Right renal pelvis (tissue), 4 donors: ENCODE results near the gene STUM. TPM values are rescaled to one million over a fixed set of nuclear protein-coding genes. Genes with fewer than 3 reads are reported as not detected.
"Not testable (repeated sequence)": the region's sequence is repeated elsewhere in the genome, so short reads cannot be mapped to it uniquely, and the experiment has no call there.

Experiments
- DNase-seq, 4 donors: peaks; one replicate each; pipeline ENCODE4 v3.0.0-alpha.2; 2013; ENCODE audit warnings: low read depth in 4 of 4, low spot score in 3 of 4, missing footprints in 1 of 4
- polyA plus RNA-seq, 4 donors: library from polyadenylated mRNA; unstranded; fragments of 120-200 nt; gene quantifications; one replicate each; pipeline ENCODE4 v1.2.1, GENCODE V29; 2013; ENCODE audit not compliant: insufficient read length in 4 of 4

Gene STUM, protein sequence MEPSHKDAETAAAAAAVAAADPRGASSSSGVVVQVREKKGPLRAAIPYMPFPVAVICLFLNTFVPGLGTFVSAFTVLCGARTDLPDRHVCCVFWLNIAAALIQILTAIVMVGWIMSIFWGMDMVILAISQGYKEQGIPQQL
- 1 to 10 TPM in 3 of 4 donors, under 1 TPM in 1; 0.93 to 1.9 (median 1.2) TPM for polyA plus RNA-seq

DNA sequence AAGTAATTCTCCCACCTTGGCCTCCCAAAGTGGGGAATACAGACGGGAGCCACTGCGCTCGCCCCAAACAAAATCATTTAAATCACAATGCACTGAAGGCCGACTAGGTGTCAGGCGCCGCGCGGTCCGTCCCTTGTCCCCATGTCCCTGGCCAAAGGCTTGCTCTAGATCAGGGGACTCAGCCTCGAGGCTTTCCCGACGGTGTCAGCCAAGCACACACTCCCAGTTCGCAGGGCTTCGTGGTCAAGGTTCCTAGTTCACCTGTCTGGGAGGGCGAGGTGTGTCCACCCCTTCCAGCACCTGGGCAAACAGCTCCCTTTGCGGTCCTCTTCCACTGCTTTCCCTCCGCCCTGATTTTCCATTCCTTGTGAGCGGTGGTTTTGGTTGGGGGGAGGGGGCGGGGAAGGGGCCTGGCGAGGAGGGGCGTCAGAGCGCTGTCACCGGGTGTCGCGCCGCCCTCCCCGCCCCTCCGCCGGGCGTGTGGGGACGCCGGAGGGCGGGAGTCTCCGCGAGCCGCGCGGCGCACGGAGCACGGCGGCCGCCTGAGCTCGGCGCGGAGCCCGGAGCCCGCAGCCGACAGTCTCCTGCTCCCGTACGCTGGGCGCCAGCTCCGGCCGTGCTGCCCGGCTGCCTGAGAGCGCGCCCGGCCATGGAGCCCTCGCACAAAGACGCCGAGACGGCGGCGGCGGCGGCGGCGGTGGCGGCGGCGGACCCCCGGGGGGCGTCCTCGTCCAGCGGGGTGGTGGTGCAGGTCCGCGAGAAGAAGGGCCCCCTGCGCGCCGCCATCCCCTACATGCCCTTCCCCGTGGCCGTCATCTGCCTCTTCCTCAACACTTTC is at the start of gene STUM:
STUM (plus strand) TSS at position 509 of the 838 bp plus-strand sequence; CDS start at position 650, 141 bp downstream.
- no peak for DNase-seq

DNA sequence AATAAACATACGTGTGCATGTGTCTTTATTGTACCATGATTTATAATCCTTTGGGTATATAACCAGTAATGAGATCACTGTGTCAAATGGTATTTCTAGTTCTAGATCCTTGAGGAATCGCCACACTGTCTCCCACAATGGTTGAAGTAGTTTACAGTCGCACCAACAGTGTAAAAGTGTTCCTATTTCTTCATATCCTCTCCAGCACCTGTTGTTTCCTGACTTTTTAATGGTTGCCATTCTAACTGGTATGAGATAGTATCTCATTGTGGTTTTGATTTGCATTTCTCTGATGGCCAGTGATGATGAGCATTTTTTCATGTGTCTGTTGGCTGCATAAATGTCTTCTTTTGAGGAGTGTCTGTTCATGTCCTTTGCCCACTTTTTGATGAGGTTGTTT is 48.9 kb upstream of the STUM start:
- DNase-seq = not testable (repeated sequence)

DNA sequence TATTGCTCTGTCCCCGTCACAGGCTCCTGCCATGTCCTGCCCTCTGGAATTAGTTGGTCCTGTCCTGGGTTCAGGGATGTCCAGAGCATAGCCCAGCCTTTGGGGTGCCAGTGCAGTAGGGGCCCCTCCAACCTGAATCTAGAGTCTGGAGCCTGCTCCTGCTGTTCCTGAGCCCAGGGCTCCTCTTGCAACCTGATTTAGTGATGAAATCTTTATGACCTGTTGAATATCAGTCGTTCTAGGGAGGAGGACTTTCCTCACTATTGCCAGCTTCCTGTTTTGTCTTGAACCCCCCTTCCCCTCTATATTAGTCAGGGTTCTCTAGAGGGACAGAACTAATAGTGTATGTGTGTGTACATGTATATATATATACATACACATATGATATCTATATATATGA is 42.5 kb upstream of the STUM start:
- no peak for DNase-seq

DNA sequence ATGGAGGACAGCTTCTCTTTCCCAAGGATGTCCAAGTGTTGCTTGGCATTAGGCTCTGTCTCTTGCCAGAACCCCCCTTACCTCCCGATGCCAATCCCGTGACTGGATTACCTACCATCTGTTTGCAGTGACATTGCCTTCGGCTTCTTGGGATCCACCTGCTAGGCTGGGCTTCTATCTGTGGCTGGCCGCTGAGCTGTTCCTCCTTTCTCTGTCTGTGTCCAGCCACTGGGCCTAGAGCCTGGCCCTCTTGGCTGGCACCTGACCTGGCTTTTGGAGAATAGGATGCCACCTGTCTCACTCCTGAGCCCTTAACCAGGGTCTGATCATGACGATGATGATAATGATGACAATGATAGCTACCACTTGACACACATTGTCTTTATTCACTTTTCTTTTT is 41.6 kb upstream of the STUM start:
- no peak for DNase-seq

DNA sequence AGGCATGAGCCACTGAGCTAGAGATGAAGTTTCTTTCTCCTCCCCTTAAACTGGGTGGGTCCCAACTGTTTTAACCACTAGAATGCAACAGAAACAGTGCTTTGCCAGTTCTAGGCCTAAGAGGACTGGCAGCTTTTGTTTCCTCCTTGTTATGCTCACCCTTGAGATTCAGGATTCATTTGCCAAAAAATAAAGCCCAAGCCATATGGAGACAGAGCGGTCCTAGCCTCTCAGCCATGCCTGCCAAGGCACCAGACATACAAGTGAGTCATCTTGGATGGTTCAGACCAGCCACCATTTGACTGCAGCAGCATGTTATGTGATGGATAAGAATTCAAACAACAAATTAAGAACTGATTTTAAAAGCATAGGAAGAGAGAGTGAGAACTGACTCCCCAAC is 38.1 kb upstream of the STUM start:
- no peak for DNase-seq

DNA sequence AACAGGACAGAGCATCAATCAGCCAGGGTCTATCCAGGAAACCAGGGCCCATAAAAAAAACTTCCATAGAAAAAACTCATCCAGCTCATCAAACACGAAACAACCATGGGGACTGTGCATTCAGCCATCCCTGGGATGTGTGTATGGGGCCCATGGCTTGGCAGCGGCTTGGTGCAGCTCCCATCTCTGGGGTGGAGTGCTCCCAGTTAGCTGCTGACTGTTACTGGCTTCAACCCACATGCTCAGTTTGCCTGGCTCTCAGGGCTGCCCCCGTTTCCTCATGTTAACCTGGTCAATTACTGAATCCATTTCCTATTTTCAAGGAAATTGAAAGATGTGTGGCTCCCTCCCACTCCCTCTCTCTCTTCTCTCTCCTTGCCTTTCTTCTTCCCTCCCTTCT is 37.3 kb upstream of the STUM start:
- no peak for DNase-seq

DNA sequence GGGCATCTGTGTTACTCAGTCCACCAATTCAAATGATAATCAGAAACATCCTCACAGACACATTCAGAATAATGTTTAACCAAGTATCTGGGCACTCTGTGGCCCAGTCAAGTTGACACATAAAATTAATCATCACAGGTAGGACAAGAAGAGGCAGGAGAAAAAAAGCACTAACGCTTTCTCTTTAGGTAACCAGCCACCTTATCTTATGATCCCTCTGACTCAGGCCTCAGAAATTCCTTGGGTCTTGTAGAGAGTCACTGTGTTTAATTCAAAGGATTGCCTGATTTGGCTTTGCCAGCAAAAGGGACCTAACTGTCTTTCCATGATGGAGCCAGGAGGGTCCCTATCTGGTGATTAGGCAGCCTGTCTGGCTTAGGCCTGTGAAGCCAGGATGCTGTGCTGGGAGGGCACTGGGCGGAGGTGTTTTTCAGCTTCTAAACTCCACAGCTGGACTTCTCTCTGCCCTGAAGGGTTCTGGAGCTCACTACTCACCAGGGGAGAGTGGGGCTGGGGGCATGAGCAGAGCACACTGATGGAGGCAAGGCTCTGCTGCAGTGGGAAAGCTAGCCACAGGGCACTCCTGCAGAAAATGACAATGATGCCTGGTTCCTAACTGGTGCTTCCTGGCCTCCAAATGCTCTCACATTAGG is 36.4 kb upstream of the STUM start:
- DNase-seq = no peak

DNA sequence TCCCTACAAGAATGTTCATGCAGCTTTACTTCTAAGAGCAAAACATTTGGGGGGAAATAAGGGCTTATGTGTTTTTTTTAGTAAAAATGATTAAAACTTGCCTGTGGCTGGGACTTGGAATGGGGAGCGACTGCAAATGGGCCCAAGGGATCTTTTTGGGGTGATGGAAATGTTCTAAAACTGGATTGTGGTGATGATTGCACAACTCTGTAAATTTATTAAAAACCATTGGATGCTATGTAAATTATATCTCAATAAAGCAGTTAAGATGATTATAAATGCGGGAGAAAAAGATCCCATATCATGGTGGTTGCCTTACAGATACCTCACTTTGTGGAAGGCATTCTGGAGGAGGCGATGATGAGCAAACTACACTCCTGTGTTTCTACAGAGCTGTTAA is 30.2 kb upstream of the STUM start:
- no peak for DNase-seq

DNA sequence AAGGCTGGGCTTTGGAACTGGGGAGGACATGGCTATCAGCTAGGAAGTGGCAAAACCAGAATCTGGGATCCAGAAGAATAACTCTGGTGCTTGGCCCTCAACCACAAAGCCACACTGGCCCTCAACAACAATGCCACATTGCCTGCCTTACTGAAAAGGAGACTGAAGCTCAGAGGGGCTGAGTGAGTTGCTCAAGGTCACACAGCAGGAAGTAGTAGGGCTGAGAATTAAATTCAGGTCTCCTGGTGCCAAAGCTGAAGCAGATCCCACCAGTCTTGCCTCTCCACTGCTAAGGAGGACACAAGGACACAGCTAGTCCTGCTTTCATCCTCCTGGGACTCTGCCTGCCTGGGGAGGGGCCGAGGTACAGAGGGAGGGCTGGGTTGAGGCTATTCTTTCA is 29.4 kb upstream of the STUM start:
- DNase-seq = no peak

DNA sequence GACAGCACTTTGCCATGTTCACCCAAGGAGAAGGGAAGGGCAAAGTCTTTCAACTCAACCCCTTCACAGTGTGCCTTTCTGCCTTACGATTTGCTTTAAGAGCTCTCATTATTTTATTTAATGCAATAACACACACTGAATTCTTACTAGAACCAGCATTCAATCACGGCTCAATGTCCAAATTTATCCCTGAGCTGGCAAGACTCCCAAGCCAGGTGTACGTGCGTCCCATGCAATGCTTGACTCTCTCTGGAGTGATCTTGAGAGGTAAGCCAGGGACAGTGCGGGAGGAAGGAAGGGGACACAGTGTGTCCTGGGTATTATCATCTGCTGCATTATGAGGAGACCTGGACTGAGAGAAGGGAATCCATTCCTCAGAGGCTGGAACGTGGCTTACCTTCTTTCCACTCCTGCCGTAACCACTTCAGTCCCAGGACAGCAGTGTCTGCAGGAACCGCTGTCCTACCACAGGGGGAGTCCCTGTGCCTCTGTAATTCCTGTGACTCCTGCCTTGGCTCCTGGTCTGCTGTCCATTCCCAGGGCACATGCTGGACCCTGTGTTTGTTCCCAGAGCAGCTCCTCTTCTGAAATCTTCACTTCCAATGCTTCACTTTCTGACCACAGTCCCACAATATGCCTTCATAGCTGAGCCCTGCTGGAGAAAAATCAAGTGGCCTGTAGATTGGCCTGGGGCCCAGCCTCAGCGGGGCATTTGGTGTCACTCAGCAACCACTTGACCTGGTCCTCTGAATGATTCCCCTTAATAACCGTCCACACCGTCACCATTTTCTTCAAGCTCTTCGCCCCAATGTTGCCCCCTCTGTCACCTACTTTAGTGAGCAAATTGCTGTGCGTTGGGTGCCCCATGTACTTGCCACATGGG is 28.6 kb upstream of the STUM start:
- no peak for DNase-seq

DNA sequence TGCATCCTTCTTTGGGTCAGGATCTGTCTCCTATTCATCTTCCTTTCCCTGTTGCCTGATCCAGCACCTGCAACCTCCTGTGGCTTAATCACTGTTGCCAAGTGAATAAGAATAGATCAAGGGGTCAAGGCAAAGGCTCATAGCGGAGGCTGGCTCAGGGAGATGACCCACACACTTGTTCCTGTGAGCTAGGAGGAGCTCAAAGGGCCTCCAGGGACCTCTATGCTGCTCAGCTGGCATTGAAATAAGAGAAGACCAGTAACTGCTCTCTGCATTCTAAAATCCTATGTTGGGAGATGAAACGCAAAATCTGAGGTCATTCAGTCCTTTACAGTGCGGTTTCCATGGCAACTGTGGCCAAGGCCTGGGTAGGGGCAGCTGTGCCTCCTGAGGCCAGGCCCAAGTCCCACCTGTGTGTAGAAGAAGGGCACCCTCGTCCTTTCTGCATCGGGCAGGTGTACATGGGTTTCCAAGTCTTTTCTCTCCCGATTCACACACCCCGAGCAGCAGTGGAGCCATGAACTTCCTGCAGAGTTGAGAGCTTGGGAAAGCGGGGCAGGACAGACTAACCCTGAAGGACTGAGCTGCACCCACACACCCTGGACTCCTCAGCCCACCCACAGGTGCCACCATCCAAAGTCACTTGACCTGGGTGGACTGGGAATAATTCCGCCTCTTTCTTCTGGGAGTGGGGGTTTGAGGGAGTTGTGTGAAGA is 27.8 kb upstream of the STUM start:
- no peak for DNase-seq

DNA sequence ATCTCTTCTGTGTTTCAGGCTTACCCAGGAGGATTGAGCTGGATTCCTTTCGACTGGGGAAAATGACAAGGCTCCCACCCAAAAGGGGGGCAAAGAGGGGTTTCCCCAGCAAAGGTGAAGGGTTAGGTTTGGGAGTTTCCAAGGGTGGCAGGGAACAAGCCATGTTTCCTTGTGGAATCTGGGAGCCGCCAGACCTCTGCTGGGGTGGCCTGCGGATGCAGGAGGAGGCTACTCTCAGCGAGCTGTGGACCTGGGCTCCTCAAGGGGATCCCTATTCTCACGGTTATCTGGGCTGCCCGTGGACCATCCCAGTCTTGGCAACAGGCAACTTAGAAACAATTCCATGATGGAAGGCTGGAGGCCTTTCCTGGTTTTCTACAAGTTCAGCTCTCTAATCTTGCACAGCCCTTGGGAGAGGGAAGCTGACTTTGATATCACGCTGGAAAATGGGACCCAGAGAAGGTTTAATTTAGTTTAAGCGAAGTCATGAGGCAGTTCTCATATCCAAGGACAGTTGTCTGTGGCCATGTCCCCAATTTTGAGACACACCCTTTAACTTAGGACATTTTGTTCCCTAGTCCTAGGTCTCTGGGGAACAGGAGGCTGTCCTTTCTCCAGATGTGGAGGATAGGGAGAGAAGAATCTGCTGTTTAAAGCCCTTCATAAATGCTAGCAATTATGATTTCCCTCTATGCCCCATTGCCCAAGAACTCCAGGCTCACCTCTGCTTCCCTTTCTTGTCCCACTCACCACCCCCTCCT is 24.7 kb upstream of the STUM start:
- no peak for DNase-seq

DNA sequence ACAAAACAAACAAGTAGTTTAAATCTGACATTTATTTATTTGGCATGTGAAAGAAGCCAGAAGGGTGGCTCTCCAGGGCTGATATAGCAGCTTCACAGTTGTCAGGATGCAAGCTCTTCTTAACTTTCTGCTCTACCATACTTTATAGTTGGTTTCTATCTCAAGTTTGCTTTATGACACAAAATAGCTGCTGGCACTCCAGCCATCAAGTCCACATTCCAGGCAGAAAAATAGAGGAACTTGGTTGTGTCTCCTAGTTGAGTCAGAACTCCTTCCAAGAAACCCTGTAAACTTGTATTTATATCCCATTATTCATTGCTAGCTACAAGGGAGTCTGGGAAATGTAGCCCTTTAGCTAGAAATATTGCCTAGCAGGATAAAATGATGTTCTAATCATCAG is 24.0 kb upstream of the STUM start:
- no peak for DNase-seq

DNA sequence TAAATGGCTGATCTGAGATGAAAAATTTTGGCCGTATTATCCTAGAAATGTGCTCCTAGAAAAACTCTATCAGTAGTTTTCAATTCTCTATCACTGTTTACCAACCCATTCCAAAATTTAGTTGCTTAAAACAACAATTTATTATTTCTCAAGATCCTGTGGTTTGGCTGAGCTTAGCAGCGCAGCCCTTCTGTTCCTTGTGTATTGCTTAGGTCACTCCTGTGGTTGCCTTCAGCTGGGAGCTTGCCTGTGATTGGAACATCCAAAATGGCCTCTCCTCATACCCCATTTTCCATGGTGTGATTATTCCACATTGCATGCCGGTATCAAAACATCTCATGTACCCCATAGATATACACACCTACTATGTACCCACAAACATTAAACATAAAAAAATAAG is 22.8 kb upstream of the STUM start:
- DNase-seq = no peak

DNA sequence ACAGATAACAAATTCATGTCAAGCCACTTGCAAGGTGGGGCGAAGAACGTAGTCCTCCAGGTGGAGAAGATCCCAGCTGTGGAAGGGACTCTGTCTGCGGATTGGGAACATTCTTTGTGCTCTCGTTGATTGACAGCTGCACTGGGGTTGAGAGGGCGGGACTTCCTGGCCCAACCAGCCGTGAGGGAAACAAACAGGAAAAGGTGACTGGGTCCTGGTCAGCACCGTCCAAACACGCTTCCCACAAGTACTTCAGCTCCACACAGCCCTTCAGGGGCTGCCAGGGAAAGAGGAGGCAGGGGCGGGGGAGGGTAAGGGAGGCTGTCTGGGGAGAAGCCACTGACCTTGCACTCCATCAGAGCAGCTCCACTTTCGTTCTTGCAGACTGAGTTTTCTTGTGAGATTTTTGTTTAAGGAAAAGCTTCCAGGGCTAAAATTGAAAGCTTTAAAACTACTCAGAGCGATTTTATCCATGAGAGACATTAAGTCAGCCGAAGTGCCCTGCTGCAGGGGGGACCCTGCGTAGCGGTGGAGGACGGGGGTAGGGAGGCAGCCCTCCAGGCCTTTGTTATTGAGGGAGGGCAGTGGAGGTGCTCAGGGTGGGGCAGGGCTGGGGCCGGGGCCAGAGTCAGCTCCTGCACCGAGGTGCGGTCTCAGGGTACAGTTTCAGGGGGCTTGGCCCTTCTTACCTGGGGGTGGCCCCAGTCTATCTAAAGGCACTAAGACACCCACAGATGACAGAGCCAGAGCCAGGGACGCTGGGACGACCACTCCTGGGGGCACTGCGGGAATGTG is 21.6 kb upstream of the STUM start:
- DNase-seq = no peak

DNA sequence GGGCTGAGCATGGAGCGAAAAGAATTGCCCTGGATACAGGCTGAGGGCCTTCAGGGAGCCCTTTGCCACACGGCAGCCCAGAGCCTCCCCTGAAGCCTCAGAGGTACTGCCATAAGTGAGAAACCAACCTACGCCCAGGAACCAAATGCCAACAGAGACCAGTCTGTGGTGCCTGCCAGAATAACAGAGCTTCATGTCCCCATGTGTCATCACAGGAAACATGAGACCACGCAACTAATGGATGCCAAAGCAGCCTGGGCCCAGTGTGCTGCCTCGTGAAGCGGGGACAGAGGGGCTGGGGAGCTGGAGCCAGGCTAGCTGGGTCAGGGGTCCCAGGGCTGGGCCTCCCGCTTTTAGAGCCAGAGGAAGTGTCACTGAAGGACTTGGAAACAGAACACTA is 18.7 kb upstream of the STUM start:
- DNase-seq = no peak

DNA sequence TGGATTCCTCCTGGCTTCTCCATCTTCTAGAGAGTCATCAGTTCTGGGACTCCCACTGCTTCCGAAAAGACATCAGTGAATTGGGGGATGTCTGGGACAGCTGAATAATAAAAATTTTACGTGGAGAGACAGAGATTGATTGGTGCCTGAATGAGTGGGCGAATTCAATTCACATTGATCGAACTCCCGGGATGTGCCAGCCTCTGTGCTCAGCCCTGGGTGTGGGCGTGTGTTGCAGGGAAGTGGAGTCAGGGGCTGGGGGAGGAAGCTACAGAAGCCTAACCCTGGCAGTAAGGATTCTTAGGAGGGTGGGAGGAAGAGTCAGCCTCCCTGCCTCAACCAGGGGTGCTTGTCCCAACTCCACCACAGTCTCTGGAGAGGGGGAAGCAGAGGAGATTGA is 18.0 kb upstream of the STUM start:
- no peak for DNase-seq

DNA sequence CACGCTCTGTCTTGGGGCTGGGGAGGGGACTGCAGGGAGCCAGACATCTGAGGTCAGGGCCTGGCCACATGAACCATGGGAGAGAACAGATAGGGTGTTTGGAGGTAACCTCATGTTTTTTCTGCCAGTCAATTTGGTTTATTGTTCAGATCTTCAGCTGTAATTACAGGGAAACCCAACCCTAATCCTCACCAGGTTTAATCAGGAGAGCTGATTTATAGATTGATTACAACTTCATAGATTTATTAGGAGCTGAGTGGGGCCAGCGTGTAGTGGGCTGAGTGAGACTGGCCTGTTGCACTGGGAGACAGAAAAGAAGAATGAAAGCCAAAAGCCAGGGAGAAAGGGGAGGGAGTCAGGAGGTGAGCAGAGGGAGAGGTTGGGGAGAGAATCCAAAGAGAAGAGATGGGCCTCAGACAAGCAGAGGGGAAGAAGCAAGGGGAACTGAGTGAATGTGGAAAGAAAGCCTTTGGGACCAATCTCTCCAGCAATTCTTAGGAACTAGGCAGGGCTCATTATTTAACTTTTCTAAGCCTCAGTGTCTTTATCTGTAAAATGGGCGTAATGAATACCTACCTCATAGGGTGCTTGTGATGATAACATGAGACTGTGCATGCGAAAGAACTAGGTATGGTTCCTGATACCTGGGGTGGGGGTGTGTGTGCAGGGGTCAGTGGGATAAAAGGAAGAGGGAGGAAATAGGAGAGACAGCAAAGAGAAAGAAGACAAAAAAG is 17.0 kb upstream of the STUM start:
- DNase-seq = no peak
